CD1c-positive myeloid dendritic cell (primary cell): ENCODE data around the gene RINL.
A peak's percentile ranks its signal among the peaks of the same experiment; 100 is the strongest.
"Not testable (repeated sequence)": the region's sequence is repeated elsewhere in the genome, so short reads cannot be mapped to it uniquely, and the experiment has no call there.

Experiments used
- DNase-seq: peaks from one replicate; pipeline ENCODE4 v3.0.0-alpha.2; 2016; ENCODE audit errors: extremely low spot score

The RINL gene

DNA sequence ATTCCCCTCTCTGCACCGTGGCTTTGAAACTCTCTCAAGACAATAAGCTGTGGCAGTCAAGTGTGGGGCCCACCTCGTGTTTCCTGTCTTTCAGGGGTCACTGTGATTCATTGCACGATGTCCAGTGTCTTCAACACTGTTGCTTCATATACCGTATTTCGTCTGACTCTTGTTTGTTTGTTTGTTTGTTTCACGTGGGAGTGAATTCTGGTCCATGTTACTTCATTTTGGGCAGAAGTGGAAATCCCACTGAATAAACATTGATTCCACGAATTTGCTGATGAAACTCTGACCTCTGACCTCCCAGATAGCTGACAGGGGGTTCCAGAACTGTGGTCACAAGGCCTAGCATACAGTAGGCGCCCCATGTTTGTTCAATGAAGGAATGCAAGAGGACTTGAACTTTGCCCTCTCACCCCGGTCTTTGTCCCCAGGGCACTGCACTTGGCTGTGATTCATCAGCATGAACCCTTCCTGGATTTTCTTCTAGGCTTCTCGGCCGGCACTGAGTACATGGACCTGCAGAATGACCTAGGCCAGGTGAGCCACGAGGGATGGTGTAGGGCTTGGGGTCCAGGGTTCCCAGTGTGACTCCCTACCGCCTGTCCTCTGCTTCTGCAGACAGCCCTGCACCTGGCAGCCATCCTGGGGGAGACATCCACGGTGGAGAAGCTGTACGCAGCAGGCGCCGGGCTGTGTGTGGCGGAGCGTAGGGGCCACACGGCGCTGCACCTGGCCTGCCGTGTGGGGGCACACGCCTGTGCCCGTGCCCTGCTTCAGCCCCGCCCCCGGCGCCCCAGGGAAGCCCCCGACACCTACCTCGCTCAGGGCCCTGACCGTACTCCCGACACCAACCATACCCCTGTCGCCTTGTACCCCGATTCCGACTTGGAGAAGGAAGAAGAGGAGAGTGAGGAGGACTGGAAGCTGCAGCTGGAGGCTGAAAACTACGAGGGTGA lies 26.8 kb upstream of the RINL start:
- peak; percentile 17 for DNase-seq

DNA sequence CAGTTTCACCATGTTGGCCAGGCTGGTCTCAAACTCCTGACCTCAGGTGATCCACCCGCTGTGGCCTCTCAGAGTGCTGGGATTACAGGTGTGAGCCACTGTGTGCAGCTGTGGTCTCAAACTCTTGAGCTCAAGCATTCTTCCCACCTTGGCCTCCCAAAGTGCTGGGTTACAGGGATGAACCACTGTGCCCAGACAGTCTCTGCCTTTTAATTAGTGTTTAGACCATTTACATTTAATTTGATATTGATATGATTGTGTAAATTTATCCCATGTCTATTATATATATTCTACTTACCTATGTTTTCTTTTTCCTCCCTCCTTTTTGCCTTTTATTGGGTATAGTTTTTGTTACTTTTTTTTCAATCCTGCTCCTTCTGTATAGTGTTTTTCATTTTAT lies 23.6 kb upstream of the RINL start:
- DNase-seq = no peak

DNA sequence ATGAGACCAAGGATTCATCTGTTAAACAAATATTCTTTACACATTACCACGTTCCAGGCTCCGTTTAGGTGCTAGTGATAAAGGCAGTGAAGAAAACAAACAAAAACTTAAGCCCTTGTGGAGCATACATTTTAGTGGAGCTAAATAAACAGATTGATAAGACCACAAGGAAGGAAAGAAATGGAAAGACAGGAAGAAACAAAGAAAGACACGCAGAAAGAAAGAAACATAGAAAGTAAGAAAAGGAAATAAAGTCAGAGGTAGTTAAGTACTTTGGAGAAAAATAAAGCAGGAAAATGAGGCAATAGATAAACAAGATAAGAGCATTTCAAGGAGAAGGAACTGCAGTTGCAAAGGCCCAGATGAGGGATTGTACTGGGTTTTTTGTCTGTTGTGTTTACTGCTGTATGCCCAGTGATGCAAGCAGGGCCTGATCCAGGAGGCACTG lies 22.7 kb upstream of the RINL start:
- DNase-seq = no peak

- DNase-seq = peak; percentile 36
Observed at GRCh38 chr19:38900202-38900629, 22.1 kb upstream of the RINL start.

DNA sequence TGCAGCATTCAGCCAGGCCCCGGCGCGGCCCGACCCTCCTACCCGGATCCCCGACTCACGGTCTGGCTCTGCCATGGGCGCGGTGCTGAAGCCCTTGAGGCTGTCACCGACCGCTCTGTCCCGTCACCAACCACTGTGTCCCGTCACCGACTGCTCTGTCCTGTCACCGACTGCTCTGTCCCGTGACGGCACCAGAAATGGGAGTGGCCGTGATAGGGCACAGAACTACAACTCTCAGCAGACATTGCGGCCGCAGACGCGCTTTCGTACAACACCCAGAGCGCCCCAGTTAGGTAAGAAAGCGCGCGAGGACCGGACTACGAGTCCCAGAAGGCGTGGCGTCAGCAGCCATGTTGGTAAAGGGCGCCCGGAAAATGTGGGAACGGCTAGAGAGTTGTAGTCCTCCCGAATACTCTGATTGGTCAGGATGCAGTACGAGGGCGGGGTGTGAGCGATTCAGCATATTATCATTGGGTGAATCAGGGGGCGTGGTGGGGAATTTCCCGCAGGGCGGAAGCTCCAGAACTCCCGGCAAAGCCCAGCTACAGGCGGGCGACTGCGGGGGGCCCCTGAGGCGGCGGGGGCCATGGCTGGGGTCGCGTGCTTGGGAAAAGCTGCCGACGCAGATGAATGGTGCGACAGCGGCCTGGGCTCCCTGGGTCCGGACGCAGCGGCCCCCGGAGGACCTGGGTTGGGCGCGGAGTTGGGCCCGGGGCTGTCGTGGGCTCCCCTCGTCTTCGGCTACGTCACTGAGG lies 21.5 kb upstream of the RINL start, which contains the start of the genes NFKBIB and SIRT2:
Gene NFKBIB, plus strand, starts transcription at position 523 of the 755 bp plus-strand sequence. Its CDS starts 64 bp downstream, at position 587.
Gene SIRT2, minus strand, starts transcription at position 172 of the 755 bp plus-strand sequence. Its CDS starts 97 bp downstream, at position 75.
- DNase-seq = peak; percentile 100

- DNase-seq = no peak
Observed at GRCh38 chr19:38898788-38899446, 20.8 kb upstream of the RINL start.

GRCh38 chr19:38894968-38895367 lies 16.9 kb upstream of the RINL start:
- no peak for DNase-seq

GRCh38 chr19:38893341-38893771 lies 15.3 kb upstream of the RINL start:
- DNase-seq = no peak

GRCh38 chr19:38892841-38893240 lies 14.8 kb upstream of the RINL start:
- DNase-seq = no peak

DNA sequence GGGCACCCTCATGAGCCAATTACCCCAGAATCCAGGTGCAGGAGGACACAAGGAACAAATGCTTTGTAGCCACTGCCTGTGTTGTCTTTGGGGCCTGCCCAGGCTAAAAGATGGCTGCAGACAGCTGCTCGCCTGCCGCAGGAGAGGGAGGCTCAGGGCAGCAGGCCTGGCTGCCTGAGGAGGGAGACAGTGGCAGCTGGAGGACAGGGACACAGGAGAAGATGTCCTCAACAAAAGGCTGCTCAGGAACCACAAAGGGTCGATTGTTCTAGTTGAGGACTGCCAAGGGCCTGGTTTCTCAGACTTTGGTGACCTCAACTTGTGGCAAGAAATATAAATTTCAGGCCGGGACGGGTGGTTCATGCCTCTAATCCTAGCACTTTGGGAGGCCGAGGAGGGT lies 13.7 kb upstream of the RINL start:
- no peak for DNase-seq

DNA sequence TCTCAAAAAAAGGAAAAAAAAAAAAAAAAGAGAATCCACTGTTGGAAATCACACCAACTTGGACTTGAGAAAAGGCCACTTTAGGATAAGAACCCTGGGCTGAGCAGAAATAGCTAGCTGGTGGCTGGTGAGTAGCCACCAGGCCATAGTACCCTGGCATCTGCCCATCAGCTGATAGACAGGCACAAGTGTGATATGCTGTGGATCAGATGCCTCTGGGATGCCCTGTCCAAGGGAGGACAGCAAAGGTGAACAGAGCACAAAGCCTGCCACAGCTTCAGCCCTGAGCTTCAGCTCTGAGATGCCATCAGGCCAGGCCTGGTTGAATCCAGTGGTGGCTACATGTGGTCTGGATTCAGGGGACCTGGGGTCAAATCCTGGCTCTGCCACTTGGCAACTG lies 12.6 kb upstream of the RINL start:
- no peak for DNase-seq

- DNase-seq = no peak
Observed at GRCh38 chr19:38889803-38890202, 11.7 kb upstream of the RINL start.

GRCh38 chr19:38888876-38889275 lies 10.8 kb upstream of the RINL start:
- no peak for DNase-seq

DNA sequence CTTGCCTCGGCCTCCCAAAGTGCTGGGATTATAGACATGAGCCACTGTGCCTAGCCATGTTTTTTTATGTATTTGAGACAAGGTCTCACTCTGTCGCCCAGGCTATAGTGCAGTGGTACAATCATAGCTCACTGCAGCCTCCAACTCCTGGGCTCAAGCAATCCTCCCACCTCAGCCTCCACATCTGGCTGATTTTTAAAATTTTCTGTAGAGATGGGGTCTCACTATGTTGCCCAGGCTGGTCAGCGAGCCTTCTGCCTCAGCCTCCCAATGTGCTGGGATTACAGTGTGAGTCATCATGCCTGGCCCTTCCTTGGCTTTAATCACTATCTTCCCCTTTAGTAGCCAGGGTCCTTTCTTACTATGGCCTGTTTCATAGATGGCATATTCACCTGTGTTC lies 6.6 kb upstream of the RINL start:
- not testable (repeated sequence) for DNase-seq

DNA sequence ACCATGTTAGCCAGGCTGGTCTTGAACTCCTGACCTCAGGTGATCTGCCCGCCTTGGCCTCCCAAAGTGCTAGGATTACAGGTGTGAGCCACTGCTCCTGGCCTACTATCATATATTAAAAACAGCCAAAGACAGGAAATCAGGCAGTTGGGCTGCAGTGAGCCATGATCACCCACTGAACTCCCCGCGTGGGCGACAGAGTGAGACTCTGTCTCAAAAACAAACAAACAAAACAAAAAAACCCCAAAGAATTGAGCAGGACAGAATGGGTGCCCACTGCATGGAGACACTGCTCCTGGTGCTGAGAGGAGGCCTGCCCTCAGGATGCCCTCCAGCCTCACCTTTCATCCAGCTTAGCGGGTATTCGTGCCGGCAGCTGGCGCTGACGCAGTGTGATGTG lies 5.2 kb upstream of the RINL start:
- no peak for DNase-seq

DNA sequence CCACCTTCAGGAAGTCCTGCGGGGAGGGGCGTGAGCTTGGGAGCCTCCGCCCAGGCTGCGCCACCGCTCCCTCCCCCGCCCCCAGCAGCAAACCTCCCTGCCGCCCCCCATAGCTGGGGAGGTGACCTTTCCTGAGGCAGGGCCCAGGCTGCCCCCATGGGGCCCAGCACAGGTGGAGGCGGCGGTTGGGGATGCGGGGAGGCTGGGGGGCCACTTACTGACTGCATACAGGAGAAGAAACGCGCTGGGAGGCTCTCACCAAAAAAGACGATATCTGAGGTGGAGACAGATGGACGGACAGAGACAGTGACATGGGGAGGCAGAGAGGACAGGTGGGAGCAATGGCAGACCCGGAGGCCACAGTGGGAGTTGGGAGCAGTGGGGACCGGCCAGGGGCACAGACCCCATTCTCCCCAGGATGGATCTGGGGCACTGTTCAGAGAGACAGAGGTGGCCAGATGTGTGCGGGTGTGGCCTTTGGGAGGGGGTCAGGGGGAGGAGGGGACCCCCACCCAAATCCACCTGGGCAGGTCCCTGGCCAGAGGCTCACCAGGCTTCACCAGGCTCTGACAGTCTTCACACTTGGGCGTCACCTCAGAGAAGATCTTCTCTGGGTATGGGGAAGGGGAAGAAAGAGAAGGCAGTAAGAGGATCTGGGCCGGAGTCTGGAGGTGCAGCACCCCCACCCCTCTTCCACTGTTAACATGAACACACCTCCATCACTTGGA lies 3.0 kb upstream of the RINL start:
- no peak for DNase-seq

- DNase-seq = no peak
Observed at GRCh38 chr19:38880076-38880881, 2.2 kb upstream of the RINL start.

DNA sequence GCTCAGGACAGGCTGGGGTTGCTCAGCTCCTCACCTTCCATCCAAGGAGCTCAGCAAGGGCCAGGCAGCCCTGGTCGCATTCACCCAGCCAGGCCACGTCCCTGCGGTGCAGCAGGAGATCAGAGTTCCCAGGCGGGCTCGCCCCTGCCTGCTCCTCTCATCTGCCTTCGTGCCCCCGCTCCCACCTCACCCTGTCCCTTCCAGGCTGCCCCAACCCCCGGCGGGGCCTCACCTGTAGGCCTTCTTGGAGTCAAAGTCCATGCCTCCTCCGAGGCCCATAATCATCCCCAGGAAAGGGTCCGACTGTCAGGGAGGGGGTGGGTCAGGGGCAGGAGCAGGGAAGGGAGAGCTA lies 1.3 kb upstream of the RINL start:
- DNase-seq = no peak

- no peak for DNase-seq
Observed at GRCh38 chr19:38878575-38879399, 712 bp upstream of the RINL start.
